Endothelial cell of umbilical vein (primary cell): Measurements from ENCODE around the gene AQP1. TPM values are rescaled to one million over a fixed set of nuclear protein-coding genes. Genes with fewer than 3 reads are reported as not detected.

ENCODE experiments used
- BruUV-seq: library from RNA; stranded (reverse); fragments of 400-500 nt; replicated peaks from 2 replicates; lab custom pipeline; 2021; lab: Mats Ljungman, UMichigan
- CTCF ChIA-PET: fragments of 300-600, 350-600 bp; sonication (Branson Sonifier 250); formaldehyde crosslinking; loops from one replicate; lab custom pipeline; 2021; ENCODE audit warnings: antibody characterized with exemption, inconsistent platforms; lab: Charles Lee
- POLR2A ChIA-PET: fragments of 300-600, 350-600 bp; sonication (Branson Sonifier 250); formaldehyde crosslinking; loops from one replicate; lab custom pipeline; 2021; ENCODE audit warnings: antibody characterized with exemption, inconsistent platforms; lab: Charles Lee
- DNase-seq: peaks from one replicate; pipeline ENCODE4 v3.0.0-alpha.2; 2011; ENCODE audit warnings: low read depth, low spot score
- FAIRE-seq: peaks from 2 replicates; lab custom pipeline; 2011; peaks lifted over from hg19 to GRCh38; lab: Jason Lieb, UNC
- H2AFZ ChIP-seq: 2 replicates; pipeline ENCODE4 v1.6.0; 2012; ENCODE audit warnings: low read depth, low read length, control low read depth, inconsistent platforms
- H3K27ac ChIP-seq: 2 replicates; pipeline ENCODE4 v1.5.1; 2011; ENCODE audit warnings: low read depth, mild to moderate bottlenecking, control low read depth, low read length, moderate library complexity; ENCODE audit not compliant: insufficient read depth
- H3K27me3 ChIP-seq, 2 experiments: 2 replicates each; pipeline versions ENCODE4 v1.6.0 to v1.6.1; 2011; ENCODE audit warnings: low read length in 2 of 2, mixed read lengths in 1 of 2; ENCODE audit not compliant: control insufficient read depth in 2 of 2, insufficient read depth in 2 of 2
- H3K36me3 ChIP-seq, 2 experiments: 2 replicates in 1 of 2; 3 replicates in 1 of 2; pipeline ENCODE4 v1.5.1; 2011; ENCODE audit warnings: low read length in 2 of 2, mild to moderate bottlenecking in 1 of 2, moderate library complexity in 1 of 2; ENCODE audit not compliant: control insufficient read depth in 2 of 2, insufficient read depth in 2 of 2; ENCODE audit errors: extremely low read depth in 1 of 2
- H3K4me1 ChIP-seq: 3 replicates; pipeline ENCODE4 v1.5.1; 2011; ENCODE audit warnings: mild to moderate bottlenecking, low read length; ENCODE audit not compliant: control insufficient read depth, insufficient read depth; ENCODE audit errors: extremely low read depth
- H3K4me2 ChIP-seq: 2 replicates; pipeline ENCODE4 v1.6.1; 2011; ENCODE audit warnings: low read length, control low read depth, mixed read lengths; ENCODE audit not compliant: insufficient read depth
- H3K4me3 ChIP-seq, 3 experiments: fragments of 200-600 bp in 1 of 3; sonication (generic), shearing (Covaris generic) in 1 of 3; replicated peaks in 1 of 3; 2 replicates each; pipeline ENCODE4 v1.5.1; 2011 to 2016; ENCODE audit warnings: control low read depth in 3 of 3, low read length in 3 of 3, mild to moderate bottlenecking in 2 of 3, inconsistent platforms in 1 of 3, low read depth in 1 of 3, moderate library complexity in 1 of 3; ENCODE audit not compliant: insufficient read depth in 1 of 3
- H3K79me2 ChIP-seq: 2 replicates; pipeline ENCODE4 v1.6.0; 2012; ENCODE audit warnings: low read length, inconsistent platforms; ENCODE audit not compliant: control insufficient read depth, insufficient read depth
- H3K9ac ChIP-seq: replicated peaks from 2 replicates; pipeline ENCODE3; 2011; ENCODE audit warnings: low read length, control low read depth; ENCODE audit not compliant: insufficient read depth; ENCODE audit errors: extremely low read depth
- H3K9me1 ChIP-seq: replicated peaks from 3 replicates; pipeline ENCODE4 v1.6.0; 2011; ENCODE audit warnings: mild to moderate bottlenecking, low read length; ENCODE audit not compliant: control insufficient read depth, insufficient read depth; ENCODE audit errors: extremely low read depth
- H3K9me3 ChIP-seq: replicated peaks from 2 replicates; pipeline ENCODE4 v1.5.1; 2012; ENCODE audit warnings: low read length, inconsistent platforms; ENCODE audit not compliant: control insufficient read depth, insufficient read depth
- H4K20me1 ChIP-seq: replicated peaks from 2 replicates; pipeline ENCODE3; 2011; ENCODE audit warnings: mild to moderate bottlenecking, low read length; ENCODE audit not compliant: control insufficient read depth, insufficient read depth; ENCODE audit errors: extremely low read depth
- CTCF ChIP-seq, 2 donors: IDR thresholded peaks; 1 replicate in 1 of 2; 2 replicates in 1 of 2; pipeline ENCODE4 v1.5.1; 2011; ENCODE audit warnings: low read length in 2 of 2, mild to moderate bottlenecking in 2 of 2, moderate library complexity in 2 of 2, control low read depth in 1 of 2, inconsistent platforms in 1 of 2, low read depth in 1 of 2; ENCODE audit not compliant: insufficient read depth in 1 of 2; ENCODE audit errors: extremely low read depth in 1 of 2
- FOS ChIP-seq: IDR thresholded peaks from 2 replicates; pipeline ENCODE4 v1.6.1; 2011; ENCODE audit warnings: mild to moderate bottlenecking, low read length, moderate library complexity, borderline replicate concordance; ENCODE audit not compliant: insufficient read depth
- MAX ChIP-seq: IDR thresholded peaks from 2 replicates; pipeline ENCODE4 v1.6.1; 2011; ENCODE audit not compliant: insufficient read depth, insufficient read length
- MYC ChIP-seq: IDR thresholded peaks from one replicate; pipeline ENCODE4 v1.6.1; 2011; ENCODE audit warnings: mild to moderate bottlenecking, low read depth, low read length
- POLR2A ChIP-seq: IDR thresholded peaks from 2 replicates; pipeline ENCODE4 v1.6.1; 2012; ENCODE audit warnings: low read depth, mild to moderate bottlenecking, control low read depth, low read length
- POLR2AphosphoS5 ChIP-seq: IDR thresholded peaks from 2 replicates; pipeline ENCODE4 v1.6.1; 2012; ENCODE audit warnings: low read depth, mild to moderate bottlenecking, control low read depth, low read length, moderate library complexity; ENCODE audit not compliant: insufficient read depth
- dilution Hi-C: fragments of 300-500 bp; cut with MboI; formaldehyde crosslinking; loops from one replicate; pipeline ENCODE4 v1.15.0; 2019; ENCODE audit warnings: low sequenced_read_pairs; ENCODE audit not compliant: extremely low pct_ligation_motif_present
- intact Hi-C: fragments of 100-400 bp; cut with micrococcal nuclease; formaldehyde crosslinking; loops from one replicate; pipeline ENCODE4 v1.10.0; 2022
- polyA plus RNA-seq, 4 experiments: library from polyadenylated mRNA; depleted of rRNA in 3 of 4; stranded (reverse) in 3 of 4; unstranded in 1 of 4; fragments of >200 nt; gene quantifications; 2 replicates each; pipeline versions ENCODE4 v1.2.1 to v1.2.3, GENCODE V29; 2011 to 2012; ENCODE audit warnings: missing spikeins in 1 of 4
- total RNA-seq: library from RNA; stranded (reverse); gene quantifications from 2 replicates; pipeline ENCODE4 v1.2.3, GENCODE V29; 2021

Gene AQP1
- total and polyA plus RNA-seq, 2 donors (not counting 3 experiments of a cell fraction or from before 2014, with no cell fraction given): 11.7 to 15.9 TPM

GRCh38 chr7:30956704-30957103 is 45.1 kb downstream of the AQP1 start:
- Histone ChIP-seq H2AFZ (no peak overlapping the region), H3K9ac (no peak overlapping the region), H3K27ac (no peak overlapping the region), H3K9me3 (no peaks in the 10 kb centered on the region), H4K20me1 (no peaks in the 10 kb centered on the region), H3K4me2 (no peak overlapping the region), H3K4me1 (no peaks in the 10 kb centered on the region), H3K4me3 (no peak overlapping the region), H3K79me2 (no peaks in the 10 kb centered on the region), H3K36me3 (no peaks in the 10 kb centered on the region), H3K9me1 (no peaks in the 10 kb centered on the region), H3K27me3 (peaks cover 7% of the 10 kb centered on the region in 2 experiments)
- TF ChIP-seq POLR2A (no peak), MAX (no peak), POLR2AphosphoS5 (no peak), MYC (no peak), CTCF (IDR thresholded peaks at IDR 0.05; ENCODE audit: extremely low read depth in 1 of 2, insufficient read depth in 1 of 2, low read depth in 1 of 2, low read length in 2 of 2) (no peak), FOS (no peak)
- dilution Hi-C loops (no loop called here), intact Hi-C loops (no loop called here)
- DNase-seq: no peak
- no peak for FAIRE-seq
- CTCF ChIA-PET: interaction anchor here (0.9 to 3.5 kb wide), 2 partner anchors 10 to 18 kb away, joined by 3 to 22 read pairs; no protein-coding TSS in a partner anchor
- POLR2A ChIA-PET: no interaction called here
- no TSS peak for BruUV-seq
